Aorta (tissue), 5 donors: ENCODE measurements around the gene FOXD4. TPM values are rescaled to one million over a fixed set of nuclear protein-coding genes. Genes with fewer than 3 reads are reported as not detected.
A peak's percentile ranks its signal among the peaks of the same experiment; 100 is the strongest.
"Not testable (repeated sequence)": the region's sequence is repeated elsewhere in the genome, so short reads cannot be mapped to it uniquely, and the experiment has no call there.

Experiments
- ATAC-seq: fragments of 200-7000 bp; cut with Tn5 transposase; one replicate; pipeline ENCODE4 v1.9.1; 2022; ENCODE audit warnings: moderate library complexity; ENCODE audit not compliant: low FRiP score
- DNase-seq, 2 donors: peaks; one replicate each; pipeline ENCODE4 v3.0.0-alpha.2; 2020
- H3K27ac ChIP-seq, 2 donors: one replicate each; pipeline ENCODE4 v1.5.1; 2013; ENCODE audit warnings: low read length in 2 of 2, mild to moderate bottlenecking in 2 of 2, moderate library complexity in 2 of 2, control low read depth in 1 of 2, inconsistent platforms in 1 of 2, low read depth in 1 of 2
- H3K27me3 ChIP-seq, 2 donors: one replicate each; pipeline ENCODE4 v1.6.1; 2013; ENCODE audit warnings: control low read depth in 1 of 2, low read length in 1 of 2, mild to moderate bottlenecking in 1 of 2, moderate library complexity in 1 of 2; ENCODE audit not compliant: insufficient read depth in 2 of 2, control insufficient read depth in 1 of 2
- H3K36me3 ChIP-seq, 2 donors: one replicate each; pipeline ENCODE4 v1.6.1; 2013; ENCODE audit warnings: control low read depth in 1 of 2, low read length in 1 of 2, mild to moderate bottlenecking in 1 of 2; ENCODE audit not compliant: insufficient read depth in 2 of 2, control insufficient read depth in 1 of 2
- H3K4me1 ChIP-seq, 2 donors: one replicate each; pipeline ENCODE4 v1.6.1; 2013; ENCODE audit warnings: low read length in 2 of 2, control low read depth in 1 of 2, mild to moderate bottlenecking in 1 of 2, moderate library complexity in 1 of 2; ENCODE audit not compliant: insufficient read depth in 2 of 2, control insufficient read depth in 1 of 2
- H3K4me3 ChIP-seq, 2 donors: one replicate each; pipeline ENCODE4 v1.5.1; 2013; ENCODE audit warnings: low read length in 2 of 2, control low read depth in 1 of 2, mild to moderate bottlenecking in 1 of 2
- H3K9me3 ChIP-seq: one replicate; pipeline ENCODE4 v1.6.1; 2013; ENCODE audit warnings: mild to moderate bottlenecking, low read length; ENCODE audit not compliant: control insufficient read depth
- WGBS, 2 donors: extraction: QIAGEN DNeasy Blood & Tissue Kit; methylation state at CpG; one replicate each; pipeline ENCODE4 v1.1.7; 2013; 5-methylcytosine and 5-hydroxymethylcytosine counted together
- intact Hi-C, 2 donors: fragments of 100-400 bp; cut with DNase I; formaldehyde crosslinking; loops; one replicate each; pipeline versions ENCODE4 v1.14.2 to v1.15.0; 2022
- polyA plus RNA-seq, 2 donors: library from polyadenylated mRNA; stranded (reverse); fragments of 200-250 nt; gene quantifications; one replicate each; pipeline ENCODE4 v1.2.3, GENCODE V29; 2013
- total RNA-seq, 2 donors: library from RNA; stranded (reverse); fragmentation: NEBNext Ultra II Directional; extraction: Animal tissue kit (Norgen Biotek cat#: 25700); gene quantifications; one replicate each; pipeline ENCODE4 v1.2.1, GENCODE V29; 2021
- donor health status: healthy with polysubstance abuse.
- donor health status: Bipolar disorder and iron deficiency.
- donor health status: DM: no; HTN: no; CAD: no.
- donor health status: DM: no; HTN: no; CAD: no.
- donor health status: DM: yes; HTN: yes; CAD: no.

FOXD4 gene
- total and polyA plus RNA-seq, 4 donors: 0.27 TPM; not detected in 3

GRCh38 chr9:113468-114266, 4.5 kb downstream of the FOXD4 start:
- H3K4me1 ChIP-seq, intact Hi-C loops, H3K9me3 ChIP-seq, H3K27me3 ChIP-seq, H3K36me3 ChIP-seq, H3K27ac ChIP-seq: not testable (repeated sequence)
- DNase-seq (peak; percentile 63 to 76), ATAC-seq (peak; percentile 77)
- peak overlapping the region in 1 of 2 donors; percentile 52 for H3K4me3 ChIP-seq
- WGBS, 2 donors: 2% methylated on average over 77 to 109 of the region's 111 CpGs

- H3K36me3 ChIP-seq, H3K9me3 ChIP-seq, ATAC-seq, H3K27ac ChIP-seq, H3K4me1 ChIP-seq, intact Hi-C loops, DNase-seq, H3K4me3 ChIP-seq, H3K27me3 ChIP-seq: not testable (repeated sequence)
- 12 to 14% methylated on average over 32 to 53 of the region's 55 CpGs for WGBS, 2 donors
Observed at GRCh38 chr9:112589-113467, 5.4 kb downstream of the FOXD4 start.

- H3K4me1 ChIP-seq, H3K36me3 ChIP-seq, H3K27me3 ChIP-seq, intact Hi-C loops, H3K4me3 ChIP-seq, ATAC-seq, DNase-seq, H3K9me3 ChIP-seq, H3K27ac ChIP-seq: not testable (repeated sequence)
- WGBS, 2 donors: 32 to 33% methylated on average over 4 of the region's 4 CpGs
Observed at GRCh38 chr9:110672-111071, 7.5 kb downstream of the FOXD4 start.

- H3K27ac ChIP-seq, DNase-seq, H3K4me1 ChIP-seq, H3K4me3 ChIP-seq, H3K36me3 ChIP-seq, H3K27me3 ChIP-seq, H3K9me3 ChIP-seq, intact Hi-C loops, ATAC-seq: not testable (repeated sequence)
- 19 to 30% methylated on average over 4 to 6 of the region's 8 CpGs for WGBS, 2 donors
Observed at GRCh38 chr9:109540-109939, 8.7 kb downstream of the FOXD4 start.

GRCh38 chr9:108742-109495, 9.3 kb downstream of the FOXD4 start:
- H3K36me3 ChIP-seq, H3K27me3 ChIP-seq, DNase-seq, H3K4me1 ChIP-seq, H3K27ac ChIP-seq, intact Hi-C loops, ATAC-seq, H3K4me3 ChIP-seq, H3K9me3 ChIP-seq: not testable (repeated sequence)
- 20 to 24% methylated on average over 20 to 22 of the region's 22 CpGs for whole genome bisulfite sequencing, 2 donors

GRCh38 chr9:105991-106390, 12.2 kb downstream of the FOXD4 start:
- intact Hi-C loops, ATAC-seq, H3K36me3 ChIP-seq, H3K27ac ChIP-seq, H3K27me3 ChIP-seq, H3K9me3 ChIP-seq, H3K4me1 ChIP-seq, DNase-seq, H3K4me3 ChIP-seq: not testable (repeated sequence)
- whole genome bisulfite sequencing, 2 donors: 82% methylated on average over 8 of the region's 8 CpGs

- H3K4me3 ChIP-seq, H3K4me1 ChIP-seq, intact Hi-C loops, DNase-seq, H3K9me3 ChIP-seq, H3K27me3 ChIP-seq, H3K36me3 ChIP-seq, ATAC-seq, H3K27ac ChIP-seq: not testable (repeated sequence)
- 65 to 82% methylated on average over 9 of the region's 9 CpGs for WGBS, 2 donors
Observed at GRCh38 chr9:100430-100829, 17.8 kb downstream of the FOXD4 start.

- DNase-seq, H3K36me3 ChIP-seq, H3K4me1 ChIP-seq, ATAC-seq, H3K27me3 ChIP-seq, intact Hi-C loops, H3K27ac ChIP-seq, H3K9me3 ChIP-seq, H3K4me3 ChIP-seq: not testable (repeated sequence)
- 82 to 87% methylated on average over 6 of the region's 6 CpGs for WGBS, 2 donors
Observed at GRCh38 chr9:99867-100266, 18.4 kb downstream of the FOXD4 start.
